GM19025 (cell line): Measurements from ENCODE around the gene DCAF10.
A peak's percentile ranks its signal among the peaks of the same experiment; 100 is the strongest.
"Not testable (repeated sequence)": the region's sequence is repeated elsewhere in the genome, so short reads cannot be mapped to it uniquely, and the experiment has no call there.

Source experiments
- ATAC-seq: cut with Tn5 transposase; IDR thresholded peaks from one replicate; pipeline ENCODE4 v1.9.1; 2021; ENCODE audit warnings: mild to moderate bottlenecking, low read depth, moderate library complexity; ENCODE audit not compliant: unreplicated experiment

The DCAF10 gene

DNA sequence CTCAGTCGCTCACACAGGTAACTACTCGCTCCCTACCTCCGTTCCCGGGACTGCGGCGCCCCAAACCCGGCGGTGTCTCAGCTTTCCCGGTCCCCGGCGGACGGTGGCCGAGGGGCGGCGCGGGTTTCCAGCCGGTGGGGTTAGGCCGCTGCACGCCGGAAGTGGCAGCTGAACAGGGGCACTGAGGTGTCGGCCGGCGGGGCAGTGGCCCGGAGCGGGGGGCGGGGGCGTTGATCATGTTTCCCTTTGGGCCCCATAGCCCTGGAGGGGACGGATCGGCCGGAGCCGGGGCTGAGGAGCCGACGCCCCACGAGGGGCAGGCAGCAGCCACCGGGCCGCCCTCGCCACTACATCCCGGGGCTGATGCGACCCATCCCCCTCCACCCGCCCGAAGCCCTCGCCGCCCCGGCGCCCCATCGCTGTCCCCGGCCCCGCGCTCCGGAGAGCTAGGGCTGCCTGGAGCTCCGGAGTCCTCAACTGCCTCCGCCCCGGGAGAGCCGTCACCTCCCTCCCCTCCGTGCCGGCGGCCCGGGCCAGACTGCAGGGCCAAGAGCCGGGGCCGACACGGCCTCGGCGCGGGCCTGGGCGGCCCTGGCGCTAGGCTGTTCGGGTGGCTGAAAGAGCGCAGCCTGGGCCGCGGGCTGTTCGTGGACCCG is at the start of gene DCAF10:
TSS of gene DCAF10 (plus strand) at position 167 of the 656 bp plus-strand sequence. CDS start at position 237, 70 bp downstream.
- peak; percentile 66 for ATAC-seq

- no peak for ATAC-seq
Observed at GRCh38 chr9:37751186-37751585, 49.4 kb upstream of the DCAF10 start.

DNA sequence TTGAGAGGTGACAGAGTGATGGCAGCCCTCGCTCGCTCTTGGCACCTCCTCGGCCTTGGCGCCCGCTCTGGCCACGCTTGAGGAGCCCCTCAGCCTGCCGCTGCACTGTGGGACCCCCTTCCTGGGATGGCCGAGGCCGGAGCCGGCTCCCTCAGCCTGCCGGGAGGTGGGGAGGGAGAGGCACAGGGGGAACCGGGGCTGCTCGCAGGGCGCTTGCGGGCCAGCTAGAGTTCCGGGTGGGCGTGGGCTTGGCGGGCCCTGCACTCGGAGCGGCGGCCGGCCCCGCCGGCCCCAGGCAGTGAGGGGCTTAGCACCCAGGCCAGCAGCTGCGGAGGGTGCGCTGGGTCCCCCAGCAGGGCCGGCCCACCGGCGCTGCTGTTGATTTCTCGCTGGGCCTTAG is 48.9 kb upstream of the DCAF10 start:
- ATAC-seq, result not testable (repeated sequence)

- not testable (repeated sequence) for ATAC-seq
Observed at GRCh38 chr9:37752112-37752511, 48.5 kb upstream of the DCAF10 start.

GRCh38 chr9:37752642-37753488 is 47.7 kb upstream of the DCAF10 start:
- no peak for ATAC-seq

DNA sequence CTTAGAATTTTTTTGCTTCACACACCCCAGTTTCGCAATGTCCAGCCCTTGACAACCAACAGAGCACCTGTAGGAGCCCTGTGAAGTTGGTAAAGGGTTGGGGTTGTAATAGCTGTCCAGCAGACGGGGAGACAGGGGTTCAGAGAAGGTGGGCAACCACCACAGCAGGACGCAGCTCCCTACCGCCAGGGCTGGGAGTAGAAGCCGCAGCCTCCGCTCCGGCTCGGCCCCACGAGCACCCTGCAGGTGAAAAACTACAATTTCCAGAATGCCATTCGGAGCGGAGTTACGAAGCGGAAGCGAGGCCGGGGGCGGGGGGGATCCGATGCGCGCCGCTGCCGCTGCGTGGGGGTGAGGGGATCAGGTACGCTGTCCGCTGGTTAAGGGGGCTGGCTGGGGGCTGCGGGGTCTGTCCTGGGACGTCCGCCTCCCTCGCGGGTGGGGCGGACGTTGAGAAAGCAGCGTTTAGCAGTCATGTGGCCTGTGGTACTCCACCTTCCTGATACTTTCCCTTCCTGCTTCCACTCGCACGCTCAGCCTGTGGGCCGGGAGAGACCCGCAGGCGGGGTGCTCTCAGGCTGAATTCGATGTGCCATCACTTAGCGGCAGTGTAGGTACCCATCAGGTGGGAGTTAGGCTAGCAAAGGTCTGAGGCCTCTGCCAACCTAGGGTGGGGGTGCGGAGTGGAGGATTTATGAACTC is 47.0 kb upstream of the DCAF10 start, which contains the start of gene TRMT10B:
TSS of gene TRMT10B (plus strand) at position 317 of the 702 bp plus-strand sequence. CDS start 8,127 bp downstream, outside the sequence.
- peak; percentile 87 for ATAC-seq

DNA sequence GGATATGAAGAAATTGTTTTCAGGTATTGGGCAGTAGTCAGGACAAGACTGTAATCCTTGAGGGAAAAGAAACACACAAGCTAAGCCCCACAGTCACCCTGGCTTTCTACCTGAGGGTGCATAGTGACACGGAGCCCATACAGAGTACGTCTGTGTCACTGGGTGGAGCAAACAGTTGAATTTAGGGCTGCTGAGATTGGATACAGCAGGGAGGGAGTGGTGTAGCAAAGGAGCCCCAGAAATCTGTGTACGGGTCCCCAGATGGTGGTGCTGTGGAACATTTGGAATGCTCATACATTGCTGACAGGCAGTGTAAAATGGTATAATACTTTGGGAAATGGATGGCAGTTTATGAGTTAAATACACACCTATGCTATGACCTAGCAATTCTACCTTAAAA is 41.9 kb upstream of the DCAF10 start:
- no peak for ATAC-seq

DNA sequence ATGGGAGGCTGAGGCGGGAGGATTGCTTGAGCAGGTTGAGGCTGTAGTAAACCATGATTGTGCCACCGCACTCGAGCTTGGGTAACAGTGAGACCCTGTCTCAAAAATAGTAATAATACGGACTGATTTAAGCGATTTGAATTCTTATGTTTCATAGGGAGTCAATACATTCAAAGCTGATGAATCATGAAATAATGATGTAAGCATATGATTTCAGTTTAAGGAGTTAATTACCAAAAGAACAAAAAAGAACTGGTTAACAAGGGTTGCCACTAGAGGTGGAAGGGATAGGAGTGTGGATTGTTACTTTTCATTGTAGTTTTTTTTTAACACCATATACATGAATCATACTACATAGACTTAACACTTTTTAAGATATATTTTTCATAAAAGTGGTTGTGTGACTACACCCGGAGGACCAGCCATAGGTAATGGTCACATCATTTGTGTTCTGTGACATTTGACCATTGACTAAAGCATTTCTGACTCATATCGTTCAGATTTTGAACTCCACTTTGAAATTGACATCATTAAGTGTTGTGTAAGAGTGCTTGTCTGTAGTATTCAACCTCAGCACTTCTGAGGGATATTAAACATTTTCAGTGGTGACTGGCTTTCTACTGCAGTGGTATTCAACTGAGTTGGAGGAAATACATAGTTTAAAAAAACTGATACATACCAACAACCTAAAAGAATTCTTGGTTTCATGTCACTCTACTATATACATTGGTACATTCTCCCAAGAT is 40.0 kb upstream of the DCAF10 start:
- no peak for ATAC-seq

DNA sequence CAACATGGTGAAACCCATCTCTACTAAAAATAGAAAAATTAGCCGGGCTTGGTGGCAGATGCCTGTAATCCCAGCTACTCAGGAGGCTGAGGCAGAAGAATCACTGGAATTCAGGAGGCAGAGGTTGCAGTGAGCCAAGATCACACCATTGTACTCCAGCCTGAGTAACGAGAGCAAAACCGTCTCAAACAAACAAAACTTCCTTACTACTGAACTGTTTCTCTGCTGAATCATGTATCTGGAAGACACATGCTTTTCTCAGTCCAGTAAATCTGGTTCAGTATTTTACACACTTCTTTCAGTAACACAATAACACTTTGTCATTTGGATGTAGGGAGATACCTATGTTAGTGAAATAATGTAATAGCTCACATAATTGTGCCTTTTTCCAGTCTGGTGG is 39.1 kb upstream of the DCAF10 start:
- no peak for ATAC-seq

- not testable (repeated sequence) for ATAC-seq
Observed at GRCh38 chr9:37765263-37765662, 35.3 kb upstream of the DCAF10 start.

DNA sequence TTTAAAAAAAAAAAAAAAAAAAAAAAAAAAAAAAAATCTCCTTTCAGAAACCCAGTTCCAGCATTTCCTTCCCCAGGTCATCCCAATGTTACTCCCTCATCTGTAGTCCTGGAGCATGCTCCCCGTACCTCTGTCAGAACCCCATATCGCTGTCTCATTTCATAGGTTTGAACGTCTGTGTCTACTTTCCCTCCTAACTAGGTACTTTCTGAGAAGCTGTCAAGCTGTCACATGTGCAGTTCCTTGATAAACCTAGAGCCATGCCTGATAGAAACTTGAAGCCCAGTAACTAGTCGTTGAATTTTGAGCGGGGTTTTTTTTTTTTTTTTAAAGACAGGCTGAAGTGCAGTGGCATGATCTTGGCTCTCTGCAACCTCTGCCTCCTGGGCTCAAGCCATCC is 31.3 kb upstream of the DCAF10 start:
- no peak for ATAC-seq

DNA sequence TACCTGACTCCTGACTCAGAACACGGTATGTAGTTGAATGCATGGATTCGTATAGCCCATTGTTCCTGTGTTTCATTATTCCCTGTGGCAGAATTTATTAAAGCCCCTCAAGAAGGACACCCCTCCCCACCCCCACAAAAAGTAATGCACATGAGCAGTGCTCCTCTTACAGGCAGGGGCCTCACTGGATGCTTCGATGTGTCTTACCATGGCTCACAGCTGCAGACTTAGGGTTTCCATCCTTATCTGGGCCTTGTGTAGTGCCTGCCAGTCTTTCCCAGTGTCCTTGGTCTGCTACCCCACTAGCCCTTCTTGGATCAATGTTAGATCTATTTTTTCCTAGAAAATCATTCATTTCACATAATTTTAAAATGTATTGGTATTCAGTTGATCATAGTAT is 30.6 kb upstream of the DCAF10 start:
- ATAC-seq, result no peak

DNA sequence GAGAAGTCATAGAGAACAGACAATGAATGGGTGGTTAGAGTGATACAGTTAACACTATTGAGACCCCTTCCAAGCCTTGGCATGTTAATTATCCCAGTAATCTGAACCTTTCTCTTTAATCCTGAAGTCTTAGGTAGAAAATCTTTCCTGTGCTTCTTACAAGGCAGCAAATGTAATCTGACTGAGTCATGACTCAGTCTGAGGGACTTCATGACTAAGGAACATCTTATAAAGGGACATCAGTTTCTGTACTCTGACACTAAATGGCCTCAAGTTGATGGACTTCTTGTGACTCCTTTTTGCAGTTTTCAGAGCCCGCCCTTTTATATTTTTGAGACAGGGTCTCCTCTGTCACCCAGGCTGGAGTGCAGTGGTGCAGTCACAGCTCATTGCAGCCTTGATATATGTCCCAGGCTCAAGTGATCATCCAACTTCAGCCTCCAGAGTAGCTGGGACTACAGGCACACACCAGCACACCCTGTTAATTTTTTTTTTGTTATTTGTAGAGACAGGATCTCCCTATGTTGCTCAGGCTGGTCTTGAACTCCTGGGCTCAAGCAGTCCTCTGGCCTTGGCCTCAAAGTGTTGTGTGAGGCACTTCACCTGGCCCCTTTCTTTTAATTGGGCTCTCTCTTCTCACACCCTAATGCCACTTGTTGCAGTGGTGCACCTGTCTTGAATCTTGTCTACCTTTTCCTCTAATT is 25.2 kb upstream of the DCAF10 start:
- ATAC-seq, result no peak

- ATAC-seq, result no peak
Observed at GRCh38 chr9:37776328-37776727, 24.3 kb upstream of the DCAF10 start.

GRCh38 chr9:37778534-37778933 is 22.1 kb upstream of the DCAF10 start:
- ATAC-seq, result no peak

DNA sequence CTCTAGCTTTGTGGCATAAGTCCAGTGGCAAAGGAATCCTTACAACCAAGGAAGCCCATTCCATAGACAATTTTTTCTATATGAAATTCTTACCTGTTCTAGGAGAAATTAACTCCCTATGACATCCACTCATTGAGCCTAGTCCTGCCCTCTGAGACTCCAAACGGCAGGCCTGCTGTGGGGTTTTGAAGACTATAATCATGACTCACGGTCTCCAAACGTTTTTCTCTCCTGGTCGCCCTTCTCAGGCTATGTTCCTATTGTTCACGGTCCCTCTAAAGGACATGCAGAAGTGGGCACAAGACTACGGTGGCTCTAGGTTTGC is 16.3 kb upstream of the DCAF10 start:
- no peak for ATAC-seq

DNA sequence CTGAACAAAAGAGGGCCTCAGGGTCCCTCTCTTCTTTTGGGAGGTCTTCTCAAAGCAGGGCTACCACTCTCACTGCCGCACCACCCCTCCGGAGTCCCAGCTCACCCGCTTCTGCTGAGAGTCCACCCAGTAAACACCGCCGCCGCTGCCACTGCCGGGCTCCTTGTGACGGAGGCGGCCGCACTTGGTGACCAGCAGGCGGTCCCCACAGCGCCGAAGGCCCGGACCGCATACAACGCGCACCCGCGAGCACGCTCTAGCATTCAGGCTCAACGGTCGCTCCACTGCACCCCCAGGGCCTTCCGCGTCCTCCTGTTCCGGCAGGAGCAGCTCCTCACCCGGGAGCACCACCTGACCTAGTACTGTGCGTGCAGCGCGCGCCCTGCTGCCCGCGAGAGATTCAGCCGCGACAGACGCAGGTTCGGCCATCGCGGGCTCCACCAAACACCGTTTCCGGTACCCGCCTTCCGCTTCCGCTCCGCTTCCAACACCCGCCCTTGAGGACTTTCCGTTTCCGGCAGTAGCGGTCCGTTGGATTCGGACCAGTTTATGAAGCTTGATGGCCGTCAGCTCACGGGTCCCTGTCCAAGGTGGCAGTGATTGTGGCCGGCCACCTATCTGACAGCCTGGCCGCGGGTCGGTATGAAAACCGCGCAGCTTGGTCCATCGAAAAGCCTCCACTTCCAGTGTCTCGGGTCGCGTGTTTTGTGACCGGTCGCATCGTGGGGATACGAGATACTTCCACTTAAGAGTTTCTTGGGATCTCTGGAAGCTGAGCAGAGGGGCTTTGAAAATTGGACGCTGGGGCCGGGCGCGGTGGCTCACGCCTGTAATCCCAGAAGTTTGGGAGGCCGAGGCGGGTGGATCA is 15.7 kb upstream of the DCAF10 start, which contains the start of gene EXOSC3:
TSS of gene EXOSC3 (minus strand) at position 449 of the 868 bp plus-strand sequence. CDS start at position 429, 20 bp downstream.
- peak; percentile 92 for ATAC-seq

- no peak for ATAC-seq
Observed at GRCh38 chr9:37787059-37787458, 13.5 kb upstream of the DCAF10 start.

DNA sequence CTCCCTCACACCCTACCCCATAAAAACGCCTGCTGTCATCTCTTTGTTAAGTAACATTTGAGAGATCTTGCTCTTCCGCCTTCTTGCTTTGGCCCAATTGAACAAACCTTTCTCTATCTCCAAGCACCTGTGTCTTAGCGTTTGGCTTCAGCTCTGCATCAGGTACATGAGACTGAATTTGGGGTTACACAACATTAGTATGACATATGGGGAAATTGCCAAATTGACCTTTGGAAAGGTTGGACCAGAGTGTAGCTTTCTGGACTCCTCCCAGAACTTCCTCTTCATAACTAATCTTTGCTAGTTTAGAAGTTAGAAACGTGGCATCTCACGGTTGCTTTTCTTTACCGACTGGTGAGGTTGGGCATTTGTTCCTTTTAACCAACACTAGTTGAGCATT is 12.3 kb upstream of the DCAF10 start:
- ATAC-seq, result no peak
